H1 (cell line): ENCODE measurements around the gene RAB3IP. TPM values are rescaled to one million over a fixed set of nuclear protein-coding genes. Genes with fewer than 3 reads are reported as not detected.

Experiments
- CTCF ChIA-PET: fragments of 300-600 bp; sonication (Branson Sonifier 250); formaldehyde crosslinking; loops from one replicate; lab custom pipeline; 2021; ENCODE audit not compliant: partially characterized antibody; lab: Charles Lee
- POLR2A ChIA-PET: fragments of 300-600 bp; sonication (Branson Sonifier 250); formaldehyde crosslinking; loops from one replicate; lab custom pipeline; 2021; ENCODE audit warnings: inconsistent platforms; ENCODE audit not compliant: partially characterized antibody; lab: Charles Lee
- DNase-seq, 2 experiments: peaks; one replicate each; pipeline versions ENCODE4 v3.0.0 to v3.0.0-alpha.2; 2010 to 2022; ENCODE audit warnings: low spot score in 2 of 2, low read depth in 1 of 2, mixed read lengths in 1 of 2
- FAIRE-seq: peaks from 2 replicates; lab custom pipeline; 2011; peaks lifted over from hg19 to GRCh38; lab: Jason Lieb, UNC
- H2AFZ ChIP-seq: 2 replicates; pipeline ENCODE4 v1.8.1; 2012; ENCODE audit warnings: low read length, inconsistent platforms
- H2AK5ac ChIP-seq: 2 replicates; pipeline ENCODE4 v1.6.1; 2013; ENCODE audit warnings: low read depth, low read length
- H2BK120ac ChIP-seq: replicated peaks from 2 replicates; pipeline ENCODE3; 2013; ENCODE audit warnings: low read depth, low read length, inconsistent platforms
- H2BK12ac ChIP-seq: 2 replicates; pipeline ENCODE4 v1.6.1; 2013; ENCODE audit warnings: low read depth, low read length
- H2BK15ac ChIP-seq: 2 replicates; pipeline ENCODE4 v1.6.1; 2013; ENCODE audit warnings: low read length
- H2BK20ac ChIP-seq: 2 replicates; pipeline ENCODE4 v1.6.1; 2013; ENCODE audit warnings: low read length
- H2BK5ac ChIP-seq: 2 replicates; pipeline ENCODE4 v1.6.1; 2013; ENCODE audit warnings: low read depth, low read length
- H3K14ac ChIP-seq: 2 replicates; pipeline ENCODE4 v1.6.1; 2013; ENCODE audit warnings: inconsistent platforms; ENCODE audit not compliant: insufficient read length
- H3K18ac ChIP-seq: 2 replicates; pipeline ENCODE4 v1.6.1; 2013; ENCODE audit warnings: low read length; ENCODE audit errors: extremely low read depth
- H3K23ac ChIP-seq: 2 replicates; pipeline ENCODE4 v1.6.1; 2013; ENCODE audit warnings: inconsistent platforms; ENCODE audit not compliant: insufficient read length
- H3K23me2 ChIP-seq: 2 replicates; pipeline ENCODE4 v1.6.1; 2013; ENCODE audit warnings: low read depth, low read length
- H3K27ac ChIP-seq: 2 replicates; pipeline ENCODE4 v1.6.1; 2011; ENCODE audit warnings: low read depth, low read length, inconsistent platforms
- H3K27me3 ChIP-seq, 4 experiments: replicated peaks in 1 of 4; 1 replicate in 1 of 4; 2 replicates in 3 of 4; pipeline versions ENCODE4 v1.6.1 to v1.8.1; 2011 to 2013; ENCODE audit warnings: low read length in 3 of 4, mild to moderate bottlenecking in 3 of 4, inconsistent platforms in 2 of 4, mixed read lengths in 2 of 4, moderate library complexity in 1 of 4; ENCODE audit not compliant: control insufficient read depth in 3 of 4, insufficient read depth in 3 of 4; ENCODE audit errors: extremely low read depth in 1 of 4
- H3K36me3 ChIP-seq, 4 experiments: 2 replicates each; pipeline versions ENCODE4 v1.6.1 to v1.8.1; 2011 to 2013; ENCODE audit warnings: mild to moderate bottlenecking in 4 of 4, low read length in 3 of 4, moderate library complexity in 2 of 4, control low read depth in 1 of 4, inconsistent platforms in 1 of 4; ENCODE audit not compliant: insufficient read depth in 4 of 4, control insufficient read depth in 2 of 4
- H3K4ac ChIP-seq: replicated peaks from 2 replicates; pipeline ENCODE3; 2013; ENCODE audit warnings: low read length, low read depth, mixed read lengths, inconsistent platforms; ENCODE audit not compliant: insufficient read length
- H3K4me1 ChIP-seq, 4 experiments: replicated peaks in 1 of 4; 1 replicate in 1 of 4; 2 replicates in 3 of 4; pipeline versions ENCODE4 v1.6.1 to v1.8.1; 2011 to 2013; ENCODE audit warnings: low read length in 3 of 4, inconsistent platforms in 2 of 4, mixed read lengths in 1 of 4; ENCODE audit not compliant: insufficient read depth in 4 of 4, control insufficient read depth in 3 of 4
- H3K4me2 ChIP-seq, 2 experiments: 2 replicates each; pipeline versions ENCODE4 v1.6.1 to v1.8.1; 2011 to 2013; ENCODE audit warnings: low read depth in 2 of 2, low read length in 2 of 2, control low read depth in 1 of 2, inconsistent platforms in 1 of 2, mild to moderate bottlenecking in 1 of 2; ENCODE audit not compliant: insufficient read depth in 1 of 2
- H3K4me3 ChIP-seq, 4 experiments: fragments of 200-600, 300-600 bp in 1 of 4; sonication (generic), shearing (Covaris generic), sonication (Bioruptor Twin) in 1 of 4; 2 replicates each; pipeline versions ENCODE4 v1.5.1 to v1.8.1; 2011 to 2016; ENCODE audit warnings: low read length in 4 of 4, low read depth in 3 of 4, control low read depth in 2 of 4, inconsistent platforms in 2 of 4, mild to moderate bottlenecking in 2 of 4, mixed read lengths in 1 of 4, moderate library complexity in 1 of 4; ENCODE audit not compliant: insufficient read depth in 2 of 4; ENCODE audit errors: extremely low read depth in 1 of 4
- H3K56ac ChIP-seq: replicated peaks from 2 replicates; pipeline ENCODE3; 2013; ENCODE audit warnings: low read depth, mild to moderate bottlenecking, mixed read lengths, low read length, inconsistent platforms; ENCODE audit not compliant: insufficient read length
- H3K79me1 ChIP-seq: 2 replicates; pipeline ENCODE4 v1.6.1; 2013; ENCODE audit warnings: low read depth, low read length, control low read depth
- H3K79me2 ChIP-seq, 2 experiments: 2 replicates each; pipeline versions ENCODE4 v1.6.1 to v1.8.1; 2012 to 2013; ENCODE audit warnings: low read length in 2 of 2, mild to moderate bottlenecking in 2 of 2, inconsistent platforms in 1 of 2; ENCODE audit not compliant: insufficient read depth in 2 of 2, control insufficient read depth in 1 of 2
- H3K9ac ChIP-seq, 4 experiments: replicated peaks in 1 of 4; 1 replicate in 1 of 4; 2 replicates in 3 of 4; pipeline versions ENCODE4 v1.6.1 to v1.8.1; 2011 to 2013; ENCODE audit warnings: low read depth in 3 of 4, low read length in 3 of 4, control low read depth in 2 of 4, mild to moderate bottlenecking in 2 of 4, moderate library complexity in 2 of 4, inconsistent platforms in 1 of 4; ENCODE audit errors: extremely low read depth in 1 of 4
- H3K9me3 ChIP-seq, 2 experiments: 2 replicates each; pipeline versions ENCODE4 v1.6.1 to v1.8.1; 2012 to 2013; ENCODE audit warnings: mild to moderate bottlenecking in 2 of 2, moderate library complexity in 2 of 2, control low read depth in 1 of 2, inconsistent platforms in 1 of 2, low read depth in 1 of 2, low read length in 1 of 2, mixed read lengths in 1 of 2; ENCODE audit not compliant: insufficient read depth in 2 of 2
- H4K20me1 ChIP-seq, 2 experiments: replicated peaks in 1 of 2; 2 replicates each; pipeline versions ENCODE3 to v1.8.1; 2011 to 2013; ENCODE audit warnings: inconsistent platforms in 2 of 2, low read length in 2 of 2, mild to moderate bottlenecking in 1 of 2; ENCODE audit not compliant: insufficient read depth in 2 of 2, control insufficient read depth in 1 of 2
- H4K5ac ChIP-seq: 2 replicates; pipeline ENCODE4 v1.6.1; 2013; ENCODE audit warnings: low read length, low read depth, mixed read lengths, inconsistent platforms; ENCODE audit not compliant: insufficient read length
- H4K8ac ChIP-seq: 2 replicates; pipeline ENCODE4 v1.8.0; 2013; ENCODE audit warnings: mild to moderate bottlenecking, moderate library complexity, low read length, inconsistent platforms; ENCODE audit not compliant: insufficient read depth; ENCODE audit errors: extremely low read depth
- H4K91ac ChIP-seq: replicated peaks from 2 replicates; pipeline ENCODE3; 2013; ENCODE audit warnings: low read length, mixed read lengths, inconsistent platforms; ENCODE audit not compliant: insufficient read length
- CHD1 ChIP-seq: IDR thresholded peaks from 2 replicates; pipeline ENCODE4 v1.6.1; 2012; ENCODE audit warnings: low read depth, low read length, improper control_type of control experiment
- CREB1 ChIP-seq: IDR thresholded peaks from 2 replicates; pipeline ENCODE4 v1.6.1; 2012; ENCODE audit warnings: inconsistent platforms
- GTF2F1 ChIP-seq: IDR thresholded peaks from 2 replicates; pipeline ENCODE4 v1.6.1; 2012; ENCODE audit warnings: low read depth, low read length, improper control_type of control experiment, borderline replicate concordance
- POU5F1 ChIP-seq: IDR thresholded peaks from 2 replicates; pipeline ENCODE4 v1.6.1; 2011; ENCODE audit warnings: low read depth, mild to moderate bottlenecking, low read length, moderate library complexity
- RBBP5 ChIP-seq: IDR thresholded peaks from 2 replicates; pipeline ENCODE4 v1.7.1; 2012; ENCODE audit warnings: low read depth, mild to moderate bottlenecking, inconsistent platforms, low read length, moderate library complexity, borderline replicate concordance
- TBP ChIP-seq: IDR thresholded peaks from 2 replicates; pipeline ENCODE4 v1.6.1; 2011; ENCODE audit warnings: low read depth, low read length, improper control_type of control experiment
- WGBS, 2 experiments: shearing (Covaris generic) in 1 of 2; methylation state at CpG; one replicate each; pipeline versions ENCODE4 v1.1.6 to v1.1.7; 2013 to 2015; ENCODE audit warnings: low lambda C conversion rate in 2 of 2, mixed read lengths in 2 of 2, inconsistent platforms in 1 of 2, low coverage in 1 of 2, missing lambda C conversion rate in 1 of 2; ENCODE audit not compliant: insufficient replicate concordance in 2 of 2, insufficient coverage in 1 of 2, insufficient read length in 1 of 2; ENCODE audit errors: extremely low coverage in 1 of 2, missing lambda C conversion rate in 1 of 2; 5-methylcytosine and 5-hydroxymethylcytosine counted together
- long read RNA-seq, 2 experiments: library from RNA in 1 of 2; library from capped mRNA in 1 of 2; stranded (forward); transcript quantifications; one replicate each; pipeline ENCODE4 v2.0.0, GENCODE V29; 2021; ENCODE audit warnings: inconsistent platforms in 1 of 2
- polyA minus RNA-seq, 3 experiments: library from RNA; depleted of rRNA, polyadenylated mRNA; stranded (reverse); fragments of >200 nt; gene quantifications; 1 replicate in 2 of 3; 2 replicates in 1 of 3; pipeline ENCODE4 v1.2.3, GENCODE V29; 2011
- polyA plus RNA-seq, 7 experiments: library from polyadenylated mRNA; depleted of rRNA in 3 of 7; stranded (reverse) in 5 of 7; unstranded in 2 of 7; fragments of >200 nt in 5 of 7; fragments of 200-250 nt in 2 of 7; gene quantifications; 1 replicate in 5 of 7; 2 replicates in 1 of 7; 4 replicates in 1 of 7; pipeline versions ENCODE4 v1.2.1 to v1.2.3, GENCODE V29; 2011 to 2013; ENCODE audit warnings: missing spikeins in 2 of 7, mixed read lengths in 2 of 7
- total RNA-seq: library from RNA; stranded (reverse); fragmentation: NEBNext Ultra II Directional; extraction: Animal tissue kit (Norgen Biotek cat#: 25700); gene quantifications from 2 replicates; pipeline ENCODE4 v1.2.1, GENCODE V29; 2021

Gene RAB3IP, protein sequence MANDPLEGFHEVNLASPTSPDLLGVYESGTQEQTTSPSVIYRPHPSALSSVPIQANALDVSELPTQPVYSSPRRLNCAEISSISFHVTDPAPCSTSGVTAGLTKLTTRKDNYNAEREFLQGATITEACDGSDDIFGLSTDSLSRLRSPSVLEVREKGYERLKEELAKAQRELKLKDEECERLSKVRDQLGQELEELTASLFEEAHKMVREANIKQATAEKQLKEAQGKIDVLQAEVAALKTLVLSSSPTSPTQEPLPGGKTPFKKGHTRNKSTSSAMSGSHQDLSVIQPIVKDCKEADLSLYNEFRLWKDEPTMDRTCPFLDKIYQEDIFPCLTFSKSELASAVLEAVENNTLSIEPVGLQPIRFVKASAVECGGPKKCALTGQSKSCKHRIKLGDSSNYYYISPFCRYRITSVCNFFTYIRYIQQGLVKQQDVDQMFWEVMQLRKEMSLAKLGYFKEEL
- 30.2 and 34.6 TPM in 2 replicates for total RNA-seq
- 17.7 and 19.8 TPM in 2 replicates for polyA plus RNA-seq (2011; rRNA removed)
- 18.6 TPM for polyA plus RNA-seq (2011; cell fraction: cytosol; rRNA removed)
- polyA plus RNA-seq (2011; cell fraction: nucleus; rRNA removed), result 15.9 TPM
- polyA plus RNA-seq (2012, experiment 1 of 2), result 15.6 to 30.4 TPM (median 17.9 TPM) in 4 replicates
- 1.9 TPM for polyA plus RNA-seq (2012, experiment 2 of 2)
- 16.5 TPM for polyA plus RNA-seq (2013, experiment 1 of 2)
- 16.3 TPM for polyA plus RNA-seq (2013, experiment 2 of 2)
- polyA minus RNA-seq (2011; rRNA and poly(A)+ RNA removed), result 40.8 and 56.3 TPM in 2 replicates
- polyA minus RNA-seq (2011; cell fraction: cytosol; rRNA and poly(A)+ RNA removed), result 17.5 TPM
- polyA minus RNA-seq (2011; cell fraction: nucleus; rRNA and poly(A)+ RNA removed), result 57.7 TPM
- long read RNA-seq, experiment 1, partial matches to known transcripts, result 4 of 7 reads
- long read RNA-seq, experiment 1, other reads (novel, unspliced or antisense), result 1 of 7 reads
- long read RNA-seq, experiment 2, transcript RAB3IP-201 (11 exons, 3,690 nt), result major isoform, 16 of 29 reads
- long read RNA-seq, experiment 2, partial matches to known transcripts, result 3 of 29 reads
- long read RNA-seq, experiment 2, other reads (novel, unspliced or antisense), result 5 of 29 reads

DNA sequence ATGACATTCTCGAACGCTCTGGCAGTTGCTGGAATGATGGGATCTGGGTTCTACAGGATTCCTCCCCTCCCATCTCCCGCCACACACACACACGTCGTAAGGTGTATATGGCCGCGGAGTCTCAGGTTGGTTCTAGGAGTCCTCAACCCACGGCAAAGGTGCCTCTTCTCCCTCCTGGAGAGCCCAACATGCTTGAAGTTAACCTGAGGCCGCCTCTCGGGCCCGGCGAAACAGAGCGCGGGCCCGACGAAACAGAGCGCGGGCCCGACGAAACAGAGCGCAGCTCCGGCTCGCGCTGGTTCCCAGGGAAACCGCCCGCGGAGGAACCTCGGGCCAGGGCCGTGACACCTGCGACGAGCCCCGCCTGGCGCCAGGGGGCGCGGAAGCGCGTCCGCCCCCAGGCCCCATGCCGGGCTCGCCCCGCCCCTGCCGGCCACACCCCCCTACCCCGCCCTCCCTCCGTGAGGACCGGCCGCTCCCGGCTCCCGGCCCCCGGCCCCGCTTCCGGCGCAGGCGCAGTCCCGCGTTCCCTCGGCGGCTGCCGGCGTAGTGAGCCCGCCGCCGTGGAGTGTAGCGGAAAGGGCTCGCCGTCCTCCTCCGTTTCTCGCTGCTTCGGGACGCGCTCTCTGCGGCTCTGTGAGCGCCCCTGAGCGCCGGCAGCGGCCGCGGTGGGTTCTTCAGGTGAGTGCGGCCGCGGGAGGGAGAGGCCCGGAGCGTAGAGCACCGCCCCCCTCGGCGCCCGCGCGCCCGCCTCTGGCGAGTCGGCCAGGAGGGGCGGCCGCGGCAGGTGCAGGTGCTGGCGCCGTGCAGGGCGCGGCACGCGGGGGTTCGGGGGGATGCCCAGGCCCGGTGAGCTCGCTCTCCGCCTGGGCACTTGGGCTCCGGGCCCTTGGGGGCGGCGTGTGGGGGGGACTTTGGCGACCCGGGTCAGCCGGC lies at the start of gene RAB3IP:
TSS of gene RAB3IP (plus strand) at position 510 of the 936 bp plus-strand sequence. CDS start 16,549 bp downstream, outside the sequence.
- peak within 1 kb of the TSS; percentile 77 to 94 for H3K4me2 ChIP-seq
- H3K27me3 ChIP-seq, result peaks cover 0 to 7% (median 2%) of the 10 kb centered on the region in 4 experiments; a peak in 3 of 7 replicates
- H2BK20ac ChIP-seq, result no peak within 1 kb of the TSS; the same call in 1 of the 2 replicates
- no peak within 1 kb of the TSS for H2BK15ac ChIP-seq
- ChIA-PET CTCF (interaction anchor here (0.6 to 1.4 kb wide), 6 partner anchors 9 to 99 kb away, joined by 3 to 4 read pairs (median 3); no protein-coding TSS in a partner anchor), POLR2A (interaction anchor here (1.0 kb wide), 3 partner anchors 9 to 41 kb away, joined by 3 read pairs; no protein-coding TSS in a partner anchor)
- H3K9me3 ChIP-seq, result no peaks in the 10 kb centered on the region
- H3K79me1 ChIP-seq, result no peaks in the 10 kb centered on the region
- no peak within 1 kb of the TSS; the same call in 1 of the 2 replicates for H2BK5ac ChIP-seq
- peak within 1 kb of the TSS; percentile 24 for H4K5ac ChIP-seq
- peak within 1 kb of the TSS; percentile 98 for H2AFZ ChIP-seq
- no peak within 1 kb of the TSS for H3K14ac ChIP-seq
- peaks cover 0 to 4% of the 10 kb centered on the region in 2 experiments for H4K20me1 ChIP-seq
- H3K4ac ChIP-seq, result no peak within 1 kb of the TSS
- peak within 1 kb of the TSS; percentile 58 for H4K91ac ChIP-seq
- no peak within 1 kb of the TSS for H2BK120ac ChIP-seq
- DNase-seq (peak; percentile 56 to 96), FAIRE-seq (no peak)
- peak within 1 kb of the TSS; percentile 96 for H4K8ac ChIP-seq
- peaks cover 0 to 20% of the 10 kb centered on the region in 2 experiments; a peak in 2 of 4 replicates for H3K79me2 ChIP-seq
- H3K56ac ChIP-seq, result peak within 1 kb of the TSS; percentile 34
- no peaks in the 10 kb centered on the region for H3K36me3 ChIP-seq
- no peak within 1 kb of the TSS for H2AK5ac ChIP-seq
- H3K23ac ChIP-seq, result no peak within 1 kb of the TSS
- no peak within 1 kb of the TSS for H3K27ac ChIP-seq
- peak within 1 kb of the TSS; percentile 53 to 88 (median 72) for H3K4me3 ChIP-seq
- H3K18ac ChIP-seq, result peak within 1 kb of the TSS; percentile 66; the same call in 1 of the 2 replicates
- H3K23me2 ChIP-seq, result peaks cover 9% of the 10 kb centered on the region
- H2BK12ac ChIP-seq, result peak within 1 kb of the TSS; percentile 93
- peaks cover 0 to 2% (median 0%) of the 10 kb centered on the region in 4 experiments; a peak in 1 of 7 replicates for H3K4me1 ChIP-seq
- H3K9ac ChIP-seq, result peak within 1 kb of the TSS; percentile 73 to 89 (median 79)
- 6% methylated on average over 32 of the region's 110 CpGs; no CpG with 5 or more reads in 1 of the 2 experiments for WGBS, 2 experiments
- no peak for TF ChIP-seq TBP
- peak; percentile 91; the same call in 1 of the 2 replicates for TF ChIP-seq RBBP5
- no peak for TF ChIP-seq GTF2F1
- TF ChIP-seq CHD1, result no peak
- TF ChIP-seq CREB1, result peak; percentile 55; the same call in 1 of the 2 replicates
- no peak for TF ChIP-seq POU5F1
